Progenitor cell of endocrine pancreas (in vitro differentiated cells): ENCODE measurements around the gene MGRN1. TPM values are rescaled to one million over a fixed set of nuclear protein-coding genes. Genes with fewer than 3 reads are reported as not detected.

ENCODE experiments used
- DNase-seq: peaks from one replicate; pipeline ENCODE4 v3.0.0; 2021; ENCODE audit warnings: low spot score; ENCODE audit not compliant: unreplicated experiment
- H3K27ac Mint-ChIP-seq: 2 replicates; pipeline ENCODE4 v1.8.0; 2021; ENCODE audit warnings: mild to moderate bottlenecking, moderate library complexity, mixed read lengths
- H3K27me3 Mint-ChIP-seq: 2 replicates; pipeline ENCODE4 v1.8.0; 2021; ENCODE audit warnings: mixed read lengths
- H3K36me3 Mint-ChIP-seq: 2 replicates; pipeline ENCODE4 v1.8.0; 2022; ENCODE audit warnings: mixed read lengths; ENCODE audit not compliant: insufficient read depth
- H3K4me1 Mint-ChIP-seq: 2 replicates; pipeline ENCODE4 v1.8.0; 2021; ENCODE audit warnings: low read depth, mixed read lengths
- H3K4me3 Mint-ChIP-seq: 2 replicates; pipeline ENCODE4 v1.8.0; 2021; ENCODE audit warnings: low read depth, mild to moderate bottlenecking, moderate library complexity, mixed read lengths
- H3K9me3 Mint-ChIP-seq: 2 replicates; pipeline ENCODE4 v1.8.0; 2021; ENCODE audit warnings: low read depth, mixed read lengths
- total RNA-seq: library from RNA; stranded (reverse); gene quantifications from 2 replicates; pipeline ENCODE4 v1.2.1, GENCODE V29; 2021
- TF ChIP-seq, protein P1 (sequence below): fragments of 200-600 bp; sonication (generic); IDR thresholded peaks from one replicate; pipeline ENCODE4 v1.5.0; 2021; ENCODE audit warnings: antibody characterized with exemption, mild to moderate bottlenecking; ENCODE audit not compliant: unreplicated experiment

Gene MGRN1
- total RNA-seq, 1 donor from 2014 or later = 104 TPM

DNA sequence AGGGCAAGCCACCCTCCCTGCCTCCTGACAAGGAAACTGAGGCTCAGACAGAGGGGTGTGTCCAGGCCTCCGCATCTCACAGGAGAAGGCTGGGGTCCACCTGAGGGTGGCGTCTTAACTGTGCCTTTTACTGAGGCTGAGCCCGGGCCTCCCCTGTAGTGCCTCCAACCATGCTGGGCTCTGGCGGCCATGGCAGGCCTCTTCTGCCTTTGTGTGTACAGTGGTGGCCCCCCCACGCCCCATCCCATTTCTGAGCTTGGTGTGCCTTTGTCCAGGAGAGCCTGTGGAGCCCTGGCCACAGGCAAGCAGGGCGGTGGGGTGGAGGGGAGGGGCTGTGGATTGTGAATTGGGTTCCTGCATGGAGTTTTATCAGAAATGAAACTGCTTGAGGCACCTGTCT lies 31.2 kb downstream of the MGRN1 start:
- Mint-ChIP-seq H3K27ac (no peak overlapping the region), H3K9me3 (no peaks in the 10 kb centered on the region), H3K27me3 (no peaks in the 10 kb centered on the region), H3K36me3 (peaks cover 10% of the 10 kb centered on the region), H3K4me3 (no peak overlapping the region), H3K4me1 (peaks cover 14% of the 10 kb centered on the region)
- DNase-seq = no peak
- TF ChIP-seq, protein P1, sequence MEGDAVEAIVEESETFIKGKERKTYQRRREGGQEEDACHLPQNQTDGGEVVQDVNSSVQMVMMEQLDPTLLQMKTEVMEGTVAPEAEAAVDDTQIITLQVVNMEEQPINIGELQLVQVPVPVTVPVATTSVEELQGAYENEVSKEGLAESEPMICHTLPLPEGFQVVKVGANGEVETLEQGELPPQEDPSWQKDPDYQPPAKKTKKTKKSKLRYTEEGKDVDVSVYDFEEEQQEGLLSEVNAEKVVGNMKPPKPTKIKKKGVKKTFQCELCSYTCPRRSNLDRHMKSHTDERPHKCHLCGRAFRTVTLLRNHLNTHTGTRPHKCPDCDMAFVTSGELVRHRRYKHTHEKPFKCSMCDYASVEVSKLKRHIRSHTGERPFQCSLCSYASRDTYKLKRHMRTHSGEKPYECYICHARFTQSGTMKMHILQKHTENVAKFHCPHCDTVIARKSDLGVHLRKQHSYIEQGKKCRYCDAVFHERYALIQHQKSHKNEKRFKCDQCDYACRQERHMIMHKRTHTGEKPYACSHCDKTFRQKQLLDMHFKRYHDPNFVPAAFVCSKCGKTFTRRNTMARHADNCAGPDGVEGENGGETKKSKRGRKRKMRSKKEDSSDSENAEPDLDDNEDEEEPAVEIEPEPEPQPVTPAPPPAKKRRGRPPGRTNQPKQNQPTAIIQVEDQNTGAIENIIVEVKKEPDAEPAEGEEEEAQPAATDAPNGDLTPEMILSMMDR = no peak

DNA sequence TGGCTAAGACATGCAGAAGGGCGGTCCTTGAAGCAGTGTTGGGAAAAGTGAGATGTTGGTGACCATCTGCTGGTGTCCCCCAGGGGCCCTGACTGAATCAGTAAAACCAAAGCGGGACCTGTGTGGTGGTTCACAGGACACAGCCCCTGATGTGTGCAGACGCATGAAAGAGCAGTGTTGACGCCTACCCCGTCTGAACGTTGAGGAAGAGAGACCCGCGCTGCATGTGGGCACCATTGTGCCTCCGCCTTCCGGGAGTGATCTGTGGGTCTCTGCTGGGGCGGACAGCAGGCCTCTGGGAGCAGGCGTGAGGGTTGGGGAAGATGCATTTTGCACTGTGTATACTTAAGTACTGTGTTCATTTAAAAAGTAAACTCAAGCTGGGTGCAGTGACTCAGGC lies 31.6 kb downstream of the MGRN1 start:
- TF ChIP-seq, protein P1 = no peak
- Mint-ChIP-seq H3K9me3 (no peaks in the 10 kb centered on the region), H3K4me3 (no peak overlapping the region), H3K27me3 (no peaks in the 10 kb centered on the region), H3K4me1 (peaks cover 14% of the 10 kb centered on the region), H3K27ac (no peak overlapping the region), H3K36me3 (peaks cover 8% of the 10 kb centered on the region)
- DNase-seq = no peak

DNA sequence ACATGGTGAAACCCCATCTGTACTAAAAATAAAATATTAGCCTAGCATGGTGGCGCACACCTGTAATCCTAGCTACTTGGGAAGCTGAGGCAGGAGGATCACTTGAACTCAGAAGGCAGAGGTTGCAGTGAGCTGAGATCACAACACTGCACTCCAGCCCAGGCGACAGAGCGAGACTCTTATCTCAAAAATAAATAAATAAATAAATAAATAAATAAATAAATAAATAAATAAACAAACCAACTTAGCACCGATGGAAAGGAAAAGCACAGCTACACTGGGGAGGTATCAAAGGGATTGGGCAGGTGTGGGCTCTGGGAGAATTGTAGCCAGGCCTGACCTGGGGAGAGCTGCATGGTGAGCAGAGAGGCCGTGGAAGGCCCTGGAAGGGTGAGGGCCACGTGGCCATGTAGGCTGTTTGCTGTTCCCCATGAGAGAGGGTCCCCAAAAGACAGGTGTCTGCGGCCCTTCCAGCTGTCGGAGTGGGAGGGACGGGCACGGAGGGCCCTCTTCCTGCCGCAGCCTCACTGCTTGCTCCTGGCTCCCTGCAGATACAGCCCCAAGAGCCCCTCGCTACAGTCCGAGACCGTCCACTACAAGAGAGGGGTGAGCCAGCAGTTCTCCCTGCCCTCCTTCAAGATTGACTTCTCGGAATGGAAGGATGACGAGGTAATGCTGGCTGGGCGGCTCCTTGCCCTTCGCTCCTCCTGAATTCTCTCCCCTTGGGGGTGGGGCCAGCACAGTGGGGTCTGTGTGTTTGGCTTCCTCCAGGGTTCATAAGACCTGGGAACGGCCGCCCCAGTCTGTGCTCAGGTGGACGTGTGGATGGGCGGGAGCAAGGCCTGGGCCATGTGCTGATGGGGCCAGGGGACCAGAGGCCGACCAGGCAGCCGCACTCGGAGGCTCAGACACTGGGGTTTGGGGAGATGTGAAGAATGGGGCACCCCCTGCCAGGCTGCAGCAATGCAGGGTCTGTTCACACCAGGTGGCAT lies 32.4 kb downstream of the MGRN1 start:
- DNase-seq = no peak
- Mint-ChIP-seq H3K27ac (no peak overlapping the region), H3K9me3 (no peaks in the 10 kb centered on the region), H3K27me3 (no peaks in the 10 kb centered on the region), H3K36me3 (peaks cover 8% of the 10 kb centered on the region), H3K4me3 (no peak overlapping the region), H3K4me1 (peaks cover 14% of the 10 kb centered on the region)
- TF ChIP-seq, protein P1 = no peak

DNA sequence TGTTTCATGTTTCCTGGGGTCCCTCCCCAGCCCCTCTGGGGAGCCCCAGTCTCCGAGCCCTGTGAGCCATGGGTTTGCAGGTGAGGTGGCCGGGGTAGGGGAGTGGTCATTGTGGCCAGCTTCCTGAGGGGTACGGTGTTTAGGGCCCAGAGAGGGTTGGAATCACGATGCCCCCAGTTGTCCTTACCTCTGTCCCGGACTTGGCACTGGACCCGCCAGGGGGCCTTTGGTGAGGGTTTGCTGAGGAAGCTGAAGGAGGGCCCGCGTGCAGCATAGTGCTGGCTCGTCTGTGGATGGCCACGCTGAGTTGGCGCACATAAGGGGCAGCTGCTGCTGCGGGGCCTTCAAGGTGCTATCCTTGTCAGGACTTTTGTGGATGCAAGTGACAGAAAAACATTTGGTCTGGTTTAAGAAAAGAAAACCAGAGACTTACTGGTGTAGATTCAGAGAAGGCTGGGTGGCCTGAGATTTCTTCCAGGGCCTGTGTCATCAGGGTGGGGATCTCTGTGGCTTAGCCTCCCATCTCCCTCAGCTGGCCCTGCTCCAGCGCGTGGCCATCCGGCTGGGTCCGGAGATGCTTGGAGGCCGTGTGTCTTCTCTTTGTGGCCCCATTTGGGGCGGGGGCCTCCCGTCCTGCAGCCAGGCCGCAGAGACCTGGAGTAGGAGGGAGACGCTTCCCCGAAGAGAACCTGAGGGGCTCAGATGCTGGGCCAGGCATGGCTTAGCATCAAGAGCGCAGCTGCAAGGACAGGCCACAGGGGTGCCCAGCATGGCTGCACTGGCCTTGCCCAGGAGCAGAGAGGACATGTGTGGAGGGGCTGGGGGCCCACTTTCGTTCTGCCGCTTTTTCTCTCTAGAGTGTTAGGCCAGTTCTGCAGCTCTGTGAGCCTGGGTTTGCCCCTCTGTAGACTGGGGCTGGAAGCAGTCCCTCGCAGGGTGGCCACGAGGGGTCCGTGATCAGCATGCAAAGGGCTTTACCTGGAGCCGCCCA lies 35.0 kb downstream of the MGRN1 start:
- peaks cover 8% of the 10 kb centered on the region for H3K36me3 Mint-ChIP-seq
- H3K4me3 Mint-ChIP-seq = no peak overlapping the region
- H3K27ac Mint-ChIP-seq = no peak overlapping the region
- H3K4me1 Mint-ChIP-seq = peaks cover 2% of the 10 kb centered on the region
- TF ChIP-seq, protein P1 = no peak
- no peaks in the 10 kb centered on the region for H3K9me3 Mint-ChIP-seq
- H3K27me3 Mint-ChIP-seq = no peaks in the 10 kb centered on the region
- DNase-seq = no peak

DNA sequence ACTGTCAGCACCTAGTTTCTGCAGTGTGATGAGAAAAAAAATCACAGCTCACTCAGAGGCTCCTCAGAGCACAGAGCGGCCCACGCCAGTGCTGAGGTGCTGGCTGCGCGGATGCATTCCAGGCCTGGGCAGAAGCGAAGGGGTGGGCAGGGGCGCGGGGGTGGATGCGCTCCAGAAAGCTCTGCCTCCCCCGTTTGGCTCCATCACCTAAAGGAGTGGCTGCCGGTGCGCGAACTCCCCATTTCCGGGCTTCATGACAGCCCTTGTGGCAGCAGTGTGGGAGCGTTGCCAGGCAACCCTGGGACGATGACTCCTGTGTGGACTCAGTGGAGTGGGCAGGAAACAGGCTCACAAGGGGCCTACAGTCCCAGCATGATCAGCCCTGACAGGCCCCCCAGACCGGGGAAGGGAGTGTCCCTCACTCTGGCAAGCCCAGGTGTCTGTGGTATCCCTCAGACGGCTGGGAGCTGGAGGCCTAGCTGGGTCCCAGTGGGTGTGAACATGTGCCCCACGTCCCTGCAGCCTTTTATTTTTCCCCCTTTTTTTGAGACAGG lies 35.9 kb downstream of the MGRN1 start:
- H3K4me3 Mint-ChIP-seq = no peak overlapping the region
- no peak for DNase-seq
- H3K27ac Mint-ChIP-seq = no peak overlapping the region
- no peaks in the 10 kb centered on the region for H3K27me3 Mint-ChIP-seq
- H3K36me3 Mint-ChIP-seq = peaks cover 8% of the 10 kb centered on the region
- no peaks in the 10 kb centered on the region for H3K9me3 Mint-ChIP-seq
- H3K4me1 Mint-ChIP-seq = peaks cover 2% of the 10 kb centered on the region
- TF ChIP-seq, protein P1 = no peak
